MG63 (cell line): ENCODE measurements around the gene POLDIP3. TPM values are rescaled to one million over a fixed set of nuclear protein-coding genes. Genes with fewer than 3 reads are reported as not detected.

Experiments used
- total RNA-seq: library from RNA; depleted of rRNA; stranded (reverse); fragments of >200 nt; shearing (Covaris generic); gene quantifications from 2 replicates; pipeline ENCODE4 v1.2.3, GENCODE V29; 2014; ENCODE audit warnings: low replicate concordance; rRNA removed

Gene POLDIP3
- total RNA-seq, 1 experiment from 2014 or later: 17.7 TPM

Other genes starting within 250 kb of the POLDIP3 start
- gene NFAM1, start 182.5 kb downstream of the POLDIP3 start, total RNA-seq: not detected in 2 replicates
- gene RRP7A, start 95.1 kb downstream of the POLDIP3 start, total RNA-seq: 60.5 and 99.6 TPM in 2 replicates
- 0.20 and 1.9 TPM in 2 replicates for gene SERHL2, start 60.9 kb downstream of the POLDIP3 start, total RNA-seq
- not detected in 2 replicates for gene ATP5MGL, start 25.7 kb upstream of the POLDIP3 start, total RNA-seq
- gene CYB5R3, start 34.5 kb upstream of the POLDIP3 start, total RNA-seq: 48.3 and 76.3 TPM in 2 replicates
- 9.1 and 17.9 TPM in 2 replicates for gene A4GALT, start 106.0 kb upstream of the POLDIP3 start, total RNA-seq
- 27.5 and 37.3 TPM in 2 replicates for gene ARFGAP3, start 242.4 kb upstream of the POLDIP3 start, total RNA-seq